Stimulated activated naive B cell treated with anti-CD40 and anti-IgM and Interleukin-4, amounts not matched to agents 10 μg/mL and 1 μg/mL and 100 μg/mL, for 72 hours (primary cell): Measurements from ENCODE around the gene C4orf50.

Experiments
- ATAC-seq, 2 donors: fragments of 150-1000 bp; cut with Tn5 transposase; replicated peaks; 2 replicates each; pipeline ENCODE4 v1.10.0; 2021; ENCODE audit warnings: moderate library complexity in 1 of 2
- DNase-seq: peaks from one replicate; pipeline ENCODE4 v3.0.0; 2021
- H3K27ac Mint-ChIP-seq: one replicate; pipeline ENCODE4 v1.8.0; 2022; ENCODE audit warnings: mild to moderate bottlenecking, mixed read lengths
- H3K27me3 Mint-ChIP-seq, 2 donors: one replicate each; pipeline ENCODE4 v1.8.0; 2022; ENCODE audit warnings: mixed read lengths in 2 of 2
- H3K36me3 Mint-ChIP-seq, 2 donors: one replicate each; pipeline ENCODE4 v1.8.0; 2022; ENCODE audit warnings: mixed read lengths in 2 of 2, mild to moderate bottlenecking in 1 of 2
- H3K4me1 Mint-ChIP-seq, 2 donors: one replicate each; pipeline ENCODE4 v1.8.0; 2022; ENCODE audit warnings: mixed read lengths in 2 of 2, mild to moderate bottlenecking in 1 of 2
- H3K4me3 Mint-ChIP-seq, 2 donors: one replicate each; pipeline ENCODE4 v1.8.0; 2022; ENCODE audit warnings: mild to moderate bottlenecking in 2 of 2, mixed read lengths in 2 of 2, moderate library complexity in 1 of 2
- H3K9me3 Mint-ChIP-seq, 2 donors: one replicate each; pipeline ENCODE4 v1.8.0; 2022; ENCODE audit warnings: mixed read lengths in 2 of 2, mild to moderate bottlenecking in 1 of 2

Gene C4orf50

DNA sequence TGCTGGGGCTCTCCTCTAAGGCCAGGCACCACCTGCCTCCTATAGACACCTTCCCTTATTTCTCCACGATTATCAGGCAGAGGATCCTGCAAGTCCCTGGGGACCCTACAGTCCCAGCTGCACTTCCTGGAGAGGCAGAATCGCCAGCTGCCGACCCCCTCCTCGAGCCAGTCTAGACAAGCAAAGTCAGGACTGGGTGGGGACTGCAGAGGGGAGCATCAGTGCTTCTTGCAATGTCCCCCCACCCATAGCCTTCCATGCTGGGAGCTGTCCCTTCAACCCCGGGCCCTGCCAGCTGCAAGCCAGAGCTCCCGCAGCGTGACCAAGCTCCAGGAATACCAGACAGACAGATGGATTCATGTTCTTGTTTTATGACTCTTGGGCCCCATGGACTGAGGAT, 124.0 kb downstream of the C4orf50 start:
- H3K27me3 Mint-ChIP-seq: peaks cover 81 to 88% of the 10 kb centered on the region in 2 donors
- H3K9me3 Mint-ChIP-seq: peaks cover 3 to 5% of the 10 kb centered on the region in 2 donors
- peaks cover 1 to 10% of the 10 kb centered on the region in 2 donors for H3K36me3 Mint-ChIP-seq
- H3K4me1 Mint-ChIP-seq: peaks cover 14 to 37% of the 10 kb centered on the region in 2 donors
- no peak for ATAC-seq
- H3K27ac Mint-ChIP-seq: no peak overlapping the region
- no peak overlapping the region for H3K4me3 Mint-ChIP-seq
- no peak for DNase-seq

- peaks cover 3 to 5% of the 10 kb centered on the region in 2 donors for H3K9me3 Mint-ChIP-seq
- peak overlapping the region; percentile 59 for H3K27ac Mint-ChIP-seq
- no peak for ATAC-seq
- H3K4me1 Mint-ChIP-seq: peaks cover 20 to 44% of the 10 kb centered on the region in 2 donors
- H3K36me3 Mint-ChIP-seq: peaks cover 1 to 14% of the 10 kb centered on the region in 2 donors
- H3K27me3 Mint-ChIP-seq: peaks cover 82 to 89% of the 10 kb centered on the region in 2 donors
- DNase-seq: no peak
- peak overlapping the region in 1 of 2 donors; percentile 29 for H3K4me3 Mint-ChIP-seq
Observed at GRCh38 chr4:5893591-5893990, 124.6 kb downstream of the C4orf50 start.

- Mint-ChIP-seq H3K9me3 (peaks cover 3 to 5% of the 10 kb centered on the region in 2 donors), H3K27me3 (peaks cover 77 to 85% of the 10 kb centered on the region in 2 donors), H3K27ac (peak within 1 kb of the TSS; percentile 59), H3K4me3 (peak within 1 kb of the TSS in 1 of 2 donors; percentile 29), H3K36me3 (peaks cover 1 to 14% of the 10 kb centered on the region in 2 donors), H3K4me1 (peaks cover 20 to 44% of the 10 kb centered on the region in 2 donors)
- ATAC-seq (no peak), DNase-seq (no peak)
Observed at GRCh38 chr4:5893004-5893580, 125.1 kb downstream of the C4orf50 start, which contains the start of gene CRMP1. CRMP1 (minus strand) TSS chr4:5893086; CDS start chr4:5892969, 117 bp downstream.

DNA sequence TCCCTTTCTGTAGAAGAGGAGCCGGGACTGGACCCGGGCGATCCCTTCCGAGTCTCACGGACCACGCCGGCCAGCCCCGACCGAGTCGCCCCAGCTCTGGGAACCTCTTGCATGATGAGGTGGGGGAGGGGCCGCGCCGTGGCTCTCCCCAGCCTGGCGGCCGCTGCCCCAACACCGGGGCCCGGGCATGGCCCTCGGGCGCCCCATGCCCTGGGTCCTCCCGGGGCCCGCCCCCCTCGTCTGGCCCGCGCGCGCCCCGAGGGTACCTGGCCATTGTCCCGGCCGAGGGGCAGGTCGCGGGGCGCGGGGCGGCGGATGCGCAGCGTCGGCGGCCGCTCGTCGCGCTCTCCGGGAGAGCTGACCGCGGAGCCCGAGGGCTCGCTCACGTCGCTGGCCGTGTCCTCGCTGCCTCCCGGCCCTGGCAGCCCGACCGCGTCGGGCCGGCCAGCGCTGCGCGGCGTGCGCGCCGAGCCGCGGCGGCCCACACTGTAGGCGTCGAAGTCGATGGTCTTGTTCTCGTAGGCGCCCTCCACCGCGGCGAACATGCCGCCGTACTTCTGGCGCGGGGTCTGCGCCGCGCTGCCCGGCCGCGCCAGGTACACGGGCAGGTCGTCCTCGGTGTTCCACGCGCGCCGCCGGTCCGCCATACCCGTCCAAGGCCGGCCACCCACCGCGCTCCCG, 125.8 kb downstream of the C4orf50 start:
- peaks cover 1 to 14% of the 10 kb centered on the region in 2 donors for H3K36me3 Mint-ChIP-seq
- peaks cover 77 to 80% of the 10 kb centered on the region in 2 donors for H3K27me3 Mint-ChIP-seq
- no peak overlapping the region for H3K4me3 Mint-ChIP-seq
- DNase-seq: no peak
- ATAC-seq: no peak
- peaks cover 20 to 44% of the 10 kb centered on the region in 2 donors for H3K4me1 Mint-ChIP-seq
- H3K9me3 Mint-ChIP-seq: peaks cover 3 to 5% of the 10 kb centered on the region in 2 donors
- H3K27ac Mint-ChIP-seq: no peak overlapping the region

- Mint-ChIP-seq H3K36me3 (peaks cover 1 to 10% of the 10 kb centered on the region in 2 donors), H3K4me3 (no peak overlapping the region), H3K9me3 (peaks cover 0 to under 1% of the 10 kb centered on the region in 2 donors), H3K27ac (no peak overlapping the region), H3K4me1 (peaks cover 25 to 45% of the 10 kb centered on the region in 2 donors), H3K27me3 (peaks cover 79 to 82% of the 10 kb centered on the region in 2 donors)
- ATAC-seq (no peak), DNase-seq (no peak)
Observed at GRCh38 chr4:5891563-5892322, 126.5 kb downstream of the C4orf50 start.

DNA sequence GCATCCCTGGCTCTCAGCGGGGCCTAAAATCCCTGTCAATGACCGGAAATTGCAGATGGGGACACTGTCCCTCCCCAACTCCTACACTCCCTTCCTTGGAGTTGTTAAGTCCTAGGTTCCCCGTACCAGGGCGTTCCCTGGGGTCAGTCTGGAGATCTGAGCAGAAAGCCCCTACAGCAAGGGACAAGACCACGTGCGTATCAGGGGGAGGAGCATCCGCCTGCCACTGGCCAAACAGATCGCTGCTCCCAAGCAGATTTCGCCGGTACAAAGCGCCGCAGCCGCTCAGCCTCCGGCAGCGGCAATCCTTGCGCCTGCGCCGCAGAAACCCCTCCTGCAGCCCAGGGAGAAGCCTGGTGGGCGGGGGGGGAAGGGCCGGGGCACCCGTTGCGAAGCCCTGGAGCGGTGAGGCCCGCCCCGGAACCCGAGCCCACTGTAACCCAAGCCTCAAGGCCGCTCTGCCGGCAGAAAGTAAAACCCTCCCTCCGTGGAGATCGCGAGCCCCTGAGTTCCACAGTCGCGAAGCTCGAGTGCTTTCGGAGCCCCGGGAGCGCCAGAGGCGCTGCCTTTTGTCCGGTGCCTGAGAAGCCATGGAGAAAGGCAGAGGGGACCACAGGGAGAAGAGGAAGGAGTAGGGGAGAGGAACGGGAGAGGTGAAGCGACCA, 128.0 kb downstream of the C4orf50 start:
- peaks cover 1 to 9% of the 10 kb centered on the region in 2 donors for H3K36me3 Mint-ChIP-seq
- peaks cover 3% of the 10 kb centered on the region in 2 donors for H3K9me3 Mint-ChIP-seq
- H3K27me3 Mint-ChIP-seq: peaks cover 73 to 78% of the 10 kb centered on the region in 2 donors
- DNase-seq (no peak), ATAC-seq (no peak)
- peak overlapping the region; percentile 52 to 59 for H3K4me3 Mint-ChIP-seq
- H3K27ac Mint-ChIP-seq: no peak overlapping the region
- H3K4me1 Mint-ChIP-seq: peaks cover 32 to 60% of the 10 kb centered on the region in 2 donors

DNA sequence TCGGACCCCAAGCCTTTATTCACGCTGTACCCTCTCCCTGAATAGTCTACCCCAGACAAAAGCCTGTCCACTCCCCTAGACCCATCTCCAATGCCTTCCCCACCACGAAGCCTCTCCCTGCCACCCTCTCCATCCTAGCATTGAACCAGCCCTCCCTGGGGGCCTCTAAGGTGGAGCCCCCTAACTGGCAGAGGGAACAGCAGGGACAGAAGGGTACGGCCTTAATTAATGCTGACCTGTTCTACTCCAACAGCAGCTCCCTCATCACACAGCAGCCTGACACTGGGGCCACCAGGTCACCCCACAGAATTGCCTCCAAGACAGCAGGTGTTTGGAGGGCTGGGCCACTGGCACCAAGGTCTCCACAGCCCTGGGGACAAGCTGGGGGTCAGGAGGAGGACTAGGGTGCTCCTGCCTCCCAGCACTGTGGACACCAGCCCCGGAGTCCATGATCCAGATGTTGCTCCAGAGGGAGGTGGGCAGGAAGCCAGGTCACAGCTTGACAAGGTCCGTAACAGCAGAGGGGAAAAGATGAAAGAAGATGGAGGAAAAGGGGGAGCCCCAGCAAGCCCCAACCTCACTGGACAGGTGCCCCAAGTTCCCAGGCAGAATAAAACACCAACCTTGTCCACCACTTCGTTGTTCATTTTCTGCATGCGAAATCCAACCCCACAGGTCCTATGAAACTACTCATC, 129.1 kb downstream of the C4orf50 start:
- DNase-seq (no peak), ATAC-seq (no peak)
- H3K36me3 Mint-ChIP-seq: peaks cover 1 to 9% of the 10 kb centered on the region in 2 donors
- peaks cover 40 to 68% of the 10 kb centered on the region in 2 donors for H3K4me1 Mint-ChIP-seq
- H3K4me3 Mint-ChIP-seq: peak overlapping the region; percentile 60 to 73
- H3K27ac Mint-ChIP-seq: peak overlapping the region; percentile 22
- H3K27me3 Mint-ChIP-seq: peaks cover 66 to 73% of the 10 kb centered on the region in 2 donors
- peaks cover 3% of the 10 kb centered on the region in 2 donors for H3K9me3 Mint-ChIP-seq

GRCh38 chr4:5888222-5889001, 129.8 kb downstream of the C4orf50 start:
- peaks cover 40 to 63% of the 10 kb centered on the region in 2 donors for H3K4me1 Mint-ChIP-seq
- peaks cover 59 to 66% of the 10 kb centered on the region in 2 donors for H3K27me3 Mint-ChIP-seq
- H3K27ac Mint-ChIP-seq: peak overlapping the region; percentile 22
- H3K9me3 Mint-ChIP-seq: peaks cover 3% of the 10 kb centered on the region in 2 donors
- DNase-seq (no peak), ATAC-seq (no peak)
- H3K36me3 Mint-ChIP-seq: peaks cover 1 to 6% of the 10 kb centered on the region in 2 donors
- peak overlapping the region; percentile 60 to 73 for H3K4me3 Mint-ChIP-seq

DNA sequence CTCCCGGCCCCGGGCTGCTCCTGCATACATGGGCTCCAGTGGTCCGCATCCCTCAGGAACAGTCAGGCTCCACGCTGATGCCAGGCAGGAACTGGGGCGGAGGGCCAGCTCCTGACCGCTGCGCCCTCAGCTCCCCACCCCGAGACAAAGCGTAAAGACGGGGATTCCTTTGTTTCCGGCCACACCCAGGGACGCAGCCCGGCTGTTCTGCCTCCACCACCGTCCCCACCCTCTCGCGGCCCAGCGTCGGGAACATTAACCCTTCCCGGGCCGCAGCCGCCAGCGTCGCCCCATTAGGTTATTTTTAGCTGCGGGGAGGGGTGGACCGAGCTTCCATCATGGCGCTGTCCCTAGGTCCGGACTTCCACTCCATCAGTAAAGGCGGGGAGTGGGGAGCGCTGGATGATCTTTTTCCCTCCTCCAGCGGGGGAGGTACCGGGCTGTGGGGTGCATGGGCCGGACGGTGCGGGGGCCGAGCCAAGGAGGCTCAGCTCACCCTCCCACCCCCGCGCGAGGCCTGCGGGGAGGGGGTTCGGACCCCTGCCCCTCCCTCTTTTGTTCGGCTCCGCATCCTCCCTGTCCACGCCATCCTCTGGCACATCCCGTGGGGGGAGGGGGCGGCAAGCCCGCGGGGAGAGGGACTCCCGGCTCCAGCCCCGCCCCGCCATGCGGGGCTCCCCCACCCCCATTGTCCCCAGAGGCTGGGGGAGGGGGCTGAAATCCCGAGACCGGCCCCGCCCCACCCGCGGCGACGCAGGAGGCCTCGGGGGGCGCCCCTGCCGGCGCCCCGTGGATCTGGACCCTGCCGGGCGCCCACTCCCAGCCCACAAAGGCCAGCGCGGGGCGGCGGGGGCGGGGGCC, 130.6 kb downstream of the C4orf50 start:
- H3K4me1 Mint-ChIP-seq: peaks cover 41 to 68% of the 10 kb centered on the region in 2 donors
- no peak overlapping the region for H3K27ac Mint-ChIP-seq
- no peak for DNase-seq
- ATAC-seq: no peak
- peaks cover 62 to 70% of the 10 kb centered on the region in 2 donors for H3K27me3 Mint-ChIP-seq
- H3K36me3 Mint-ChIP-seq: peaks cover 1 to 4% of the 10 kb centered on the region in 2 donors
- H3K9me3 Mint-ChIP-seq: peaks cover 3 to 5% of the 10 kb centered on the region in 2 donors
- peak overlapping the region; percentile 39 to 52 for H3K4me3 Mint-ChIP-seq

DNA sequence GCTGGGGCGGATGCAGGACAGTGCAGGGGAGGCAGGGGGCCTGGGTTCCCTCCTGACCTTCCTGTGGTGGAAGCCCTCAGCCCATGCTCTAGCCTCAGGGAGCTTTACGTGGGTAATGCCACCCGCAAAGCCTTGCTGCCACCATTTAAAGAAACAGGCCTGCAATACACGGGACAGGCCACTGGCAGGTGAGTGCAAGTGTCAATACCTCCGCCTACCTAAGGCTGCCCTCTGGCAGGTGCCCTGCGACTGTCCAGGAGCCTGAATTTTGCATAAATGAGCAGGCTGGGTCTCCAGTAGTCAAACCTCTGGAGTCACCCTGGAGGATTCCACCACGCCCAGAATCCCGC, 131.2 kb downstream of the C4orf50 start:
- Mint-ChIP-seq H3K36me3 (peaks cover 1 to 4% of the 10 kb centered on the region in 2 donors), H3K27ac (no peak overlapping the region), H3K9me3 (peaks cover 3 to 5% of the 10 kb centered on the region in 2 donors), H3K4me1 (peaks cover 41 to 68% of the 10 kb centered on the region in 2 donors), H3K27me3 (peaks cover 61 to 69% of the 10 kb centered on the region in 2 donors), H3K4me3 (peak overlapping the region; percentile 37 to 39)
- no peak for ATAC-seq
- no peak for DNase-seq

- Mint-ChIP-seq H3K36me3 (peaks cover 1 to 4% of the 10 kb centered on the region in 2 donors), H3K9me3 (peaks cover 3 to 7% of the 10 kb centered on the region in 2 donors), H3K27ac (no peak overlapping the region), H3K27me3 (peaks cover 61 to 66% of the 10 kb centered on the region in 2 donors), H3K4me1 (peaks cover 38 to 58% of the 10 kb centered on the region in 2 donors), H3K4me3 (peak overlapping the region in 1 of 2 donors; percentile 6)
- DNase-seq: no peak
- ATAC-seq: peak; percentile 79 to 81
Observed at GRCh38 chr4:5885733-5886132, 132.5 kb downstream of the C4orf50 start.

DNA sequence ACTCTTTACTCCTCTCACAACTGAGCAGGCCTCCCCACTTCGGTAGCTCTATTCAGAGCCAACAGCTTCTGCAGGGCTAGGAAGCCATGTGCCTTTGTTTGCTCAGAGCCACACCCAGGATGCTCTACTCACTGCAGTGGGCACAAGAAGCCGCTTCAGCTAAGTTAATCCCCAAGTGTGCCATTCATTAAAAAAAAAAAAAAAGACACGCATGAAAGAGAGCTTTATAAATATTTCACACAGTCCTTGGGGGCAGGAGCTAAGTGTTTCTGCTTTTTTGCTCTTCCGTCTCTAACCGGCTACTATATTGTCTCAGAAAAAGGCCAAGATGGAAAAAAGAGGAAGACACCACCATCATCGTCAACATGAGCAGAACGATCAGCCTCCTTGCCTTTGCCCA, 133.4 kb downstream of the C4orf50 start:
- DNase-seq: no peak
- Mint-ChIP-seq H3K4me1 (peaks cover 34 to 50% of the 10 kb centered on the region in 2 donors), H3K4me3 (no peak overlapping the region), H3K27ac (no peak overlapping the region), H3K36me3 (peaks cover 0 to 4% of the 10 kb centered on the region in 2 donors), H3K27me3 (peaks cover 57 to 63% of the 10 kb centered on the region in 2 donors), H3K9me3 (peaks cover 3 to 7% of the 10 kb centered on the region in 2 donors)
- ATAC-seq: peak; percentile 10 to 33
